ENCODE data around the gene GALNS. TPM values are rescaled to one million over a fixed set of nuclear protein-coding genes. Genes with fewer than 3 reads are reported as not detected.

Gene GALNS
- total RNA-seq, 4 donors from 2014 or later: 31.1 to 134 (median 43.3) TPM

DNA sequence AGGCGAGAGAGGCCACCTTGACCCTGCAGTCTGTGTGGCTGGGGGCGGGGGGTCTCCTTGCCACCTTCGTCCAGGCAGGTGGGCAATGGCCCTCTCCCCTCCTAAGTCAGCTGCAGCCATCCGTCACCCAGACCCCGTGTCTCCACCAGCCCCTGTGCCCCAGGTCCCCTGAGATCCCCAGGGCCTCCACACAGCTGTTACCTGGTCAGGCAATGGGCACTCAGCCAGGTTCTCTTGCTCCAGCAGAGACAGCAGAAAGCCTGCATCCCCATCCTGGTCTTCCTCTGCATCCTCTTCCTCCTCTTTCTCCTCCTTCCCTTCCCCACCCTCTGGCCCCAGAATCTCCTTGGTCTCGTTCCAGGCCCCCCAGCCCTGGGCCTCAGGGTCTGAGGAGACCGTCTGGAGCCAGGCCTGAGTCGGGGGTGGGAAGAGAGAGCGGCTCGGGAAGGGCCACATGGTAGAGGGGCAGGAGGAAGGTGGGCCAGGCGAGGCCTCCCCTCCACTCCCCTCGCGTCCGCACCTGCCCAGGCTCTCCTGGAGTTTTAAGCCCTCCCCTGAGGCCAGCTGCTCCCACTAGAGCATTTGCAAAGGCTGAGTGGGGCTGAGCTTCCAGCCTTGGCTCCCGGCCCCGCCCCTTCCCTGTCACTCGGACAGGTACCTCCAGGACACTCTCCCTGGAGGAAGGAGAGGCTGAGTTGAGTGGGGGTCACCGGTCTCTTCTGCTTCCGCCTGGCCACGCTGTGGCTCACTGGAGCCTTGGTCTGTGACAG, 9.6 kb upstream of the GALNS start, which contains the start of gene PABPN1L:
Gene PABPN1L, minus strand, starts transcription at position 510 of the 770 bp plus-strand sequence. Its CDS starts 54 bp downstream, at position 456.
- Histone ChIP-seq H3K9me3 (no peaks in the 10 kb centered on the region), H3K27ac (no peak within 1 kb of the TSS), H3K4me1 (peaks cover 3% of the 10 kb centered on the region), H3K4me3 (no peak within 1 kb of the TSS), H3K27me3 (peaks cover 15% of the 10 kb centered on the region), H3K36me3 (peaks cover 20% of the 10 kb centered on the region)
- 65% methylated on average over 11 of the region's 20 CpGs for WGBS
- TF ChIP-seq POLR2AphosphoS5 (IDR thresholded peaks at IDR 0.05) (no peak), EP300 (IDR thresholded peaks at IDR 0.05) (no peak), POLR2A (IDR thresholded peaks at IDR 0.05) (no peak)
- TF ChIP-seq, protein P1, sequence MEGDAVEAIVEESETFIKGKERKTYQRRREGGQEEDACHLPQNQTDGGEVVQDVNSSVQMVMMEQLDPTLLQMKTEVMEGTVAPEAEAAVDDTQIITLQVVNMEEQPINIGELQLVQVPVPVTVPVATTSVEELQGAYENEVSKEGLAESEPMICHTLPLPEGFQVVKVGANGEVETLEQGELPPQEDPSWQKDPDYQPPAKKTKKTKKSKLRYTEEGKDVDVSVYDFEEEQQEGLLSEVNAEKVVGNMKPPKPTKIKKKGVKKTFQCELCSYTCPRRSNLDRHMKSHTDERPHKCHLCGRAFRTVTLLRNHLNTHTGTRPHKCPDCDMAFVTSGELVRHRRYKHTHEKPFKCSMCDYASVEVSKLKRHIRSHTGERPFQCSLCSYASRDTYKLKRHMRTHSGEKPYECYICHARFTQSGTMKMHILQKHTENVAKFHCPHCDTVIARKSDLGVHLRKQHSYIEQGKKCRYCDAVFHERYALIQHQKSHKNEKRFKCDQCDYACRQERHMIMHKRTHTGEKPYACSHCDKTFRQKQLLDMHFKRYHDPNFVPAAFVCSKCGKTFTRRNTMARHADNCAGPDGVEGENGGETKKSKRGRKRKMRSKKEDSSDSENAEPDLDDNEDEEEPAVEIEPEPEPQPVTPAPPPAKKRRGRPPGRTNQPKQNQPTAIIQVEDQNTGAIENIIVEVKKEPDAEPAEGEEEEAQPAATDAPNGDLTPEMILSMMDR (IDR thresholded peaks at IDR 0.05): no peak
- DNase-seq (ENCODE audit: low spot score in 2 of 2): no peak

DNA sequence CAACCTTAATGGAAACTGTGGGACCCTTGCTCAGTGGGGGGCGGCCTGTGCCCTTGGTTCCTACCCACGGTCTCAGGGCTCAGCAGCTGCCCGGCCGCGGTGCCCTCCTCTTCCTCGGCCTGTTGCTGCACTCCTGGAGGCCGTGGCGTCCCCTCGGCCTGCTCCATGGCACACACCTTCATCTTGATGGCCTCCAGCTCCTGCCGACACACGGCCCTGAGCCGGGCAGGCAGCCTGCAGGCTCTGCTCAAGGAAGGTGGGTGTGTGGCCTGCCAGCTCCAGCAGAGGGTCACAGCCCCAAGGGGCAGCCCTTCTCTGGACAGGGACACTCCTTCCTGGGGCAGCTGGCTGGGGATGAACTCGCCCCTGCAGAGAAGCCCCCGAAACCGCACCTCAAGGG, 9.0 kb upstream of the GALNS start:
- peaks cover 26% of the 10 kb centered on the region for H3K36me3 ChIP-seq
- H3K4me1 ChIP-seq: no peaks in the 10 kb centered on the region
- no peak overlapping the region for H3K27ac ChIP-seq
- DNase-seq (ENCODE audit: low spot score in 2 of 2): no peak
- WGBS: 73% methylated on average over 12 of the region's 15 CpGs
- TF ChIP-seq POLR2AphosphoS5 (IDR thresholded peaks at IDR 0.05): no peak
- no peak for TF ChIP-seq POLR2A (IDR thresholded peaks at IDR 0.05)
- no peak for TF ChIP-seq EP300 (IDR thresholded peaks at IDR 0.05)
- TF ChIP-seq, protein P1 (IDR thresholded peaks at IDR 0.05): no peak
- no peak overlapping the region for H3K4me3 ChIP-seq
- peaks cover 15% of the 10 kb centered on the region for H3K27me3 ChIP-seq
- H3K9me3 ChIP-seq: no peaks in the 10 kb centered on the region

DNA sequence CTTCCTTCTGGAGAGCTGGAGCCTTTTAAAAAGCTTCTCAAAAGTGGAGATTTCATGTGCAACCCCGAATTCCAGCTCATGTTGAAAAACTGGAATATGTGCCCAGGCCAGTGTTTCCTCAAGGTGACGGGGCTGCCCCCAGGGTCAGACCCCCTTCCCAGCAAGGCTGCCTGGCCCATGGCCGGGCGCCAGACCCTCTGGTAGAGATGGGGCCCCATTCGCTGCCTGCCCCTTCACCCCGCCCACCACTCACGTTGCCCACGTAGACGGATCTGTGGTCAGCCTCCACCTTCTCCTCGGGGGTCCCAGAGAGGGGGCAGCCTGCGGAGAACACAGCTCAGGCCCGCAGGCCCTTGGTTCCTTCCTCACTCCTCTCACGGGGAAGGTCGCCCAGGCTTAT, 8.6 kb upstream of the GALNS start:
- WGBS: 50% methylated on average over 1 of the region's 14 CpGs
- no peaks in the 10 kb centered on the region for H3K4me1 ChIP-seq
- H3K27ac ChIP-seq: no peak overlapping the region
- H3K27me3 ChIP-seq: peaks cover 11% of the 10 kb centered on the region
- no peak overlapping the region for H3K4me3 ChIP-seq
- TF ChIP-seq, protein P1 (IDR thresholded peaks at IDR 0.05): no peak
- TF ChIP-seq EP300 (IDR thresholded peaks at IDR 0.05): no peak
- no peak for TF ChIP-seq POLR2AphosphoS5 (IDR thresholded peaks at IDR 0.05)
- no peak for TF ChIP-seq POLR2A (IDR thresholded peaks at IDR 0.05)
- H3K9me3 ChIP-seq: no peaks in the 10 kb centered on the region
- peaks cover 31% of the 10 kb centered on the region for H3K36me3 ChIP-seq
- DNase-seq (ENCODE audit: low spot score in 2 of 2): no peak

DNA sequence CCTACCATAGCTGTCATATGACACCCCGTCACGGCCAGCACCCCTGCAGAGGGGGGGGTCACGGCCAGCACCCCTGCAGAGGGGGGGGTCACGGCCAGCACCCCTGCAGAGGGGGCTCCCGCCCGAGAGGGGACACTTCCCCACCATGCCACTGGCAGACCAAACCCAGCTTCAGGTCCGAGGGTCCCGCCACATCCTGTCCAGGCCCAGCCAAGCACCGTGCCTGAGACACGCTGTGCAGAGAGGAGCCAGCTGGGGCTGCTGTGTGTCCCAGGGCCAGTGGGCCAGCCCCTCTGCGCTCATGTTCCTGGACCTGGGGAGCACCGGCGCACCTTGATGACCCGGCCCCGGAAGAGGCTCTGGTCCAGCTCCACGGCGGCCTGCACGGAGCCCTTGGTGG, 7.8 kb upstream of the GALNS start:
- H3K4me1 ChIP-seq: no peaks in the 10 kb centered on the region
- WGBS: no CpG with 5 or more reads among the region's 18 CpGs
- H3K36me3 ChIP-seq: peaks cover 39% of the 10 kb centered on the region
- H3K9me3 ChIP-seq: no peaks in the 10 kb centered on the region
- no peak for DNase-seq (ENCODE audit: low spot score in 2 of 2)
- TF ChIP-seq POLR2A (IDR thresholded peaks at IDR 0.05) (no peak), EP300 (IDR thresholded peaks at IDR 0.05) (no peak), POLR2AphosphoS5 (IDR thresholded peaks at IDR 0.05) (no peak)
- TF ChIP-seq, protein P1 (IDR thresholded peaks at IDR 0.05): no peak
- H3K27ac ChIP-seq: no peak overlapping the region
- no peak overlapping the region for H3K4me3 ChIP-seq
- H3K27me3 ChIP-seq: peaks cover 5% of the 10 kb centered on the region

DNA sequence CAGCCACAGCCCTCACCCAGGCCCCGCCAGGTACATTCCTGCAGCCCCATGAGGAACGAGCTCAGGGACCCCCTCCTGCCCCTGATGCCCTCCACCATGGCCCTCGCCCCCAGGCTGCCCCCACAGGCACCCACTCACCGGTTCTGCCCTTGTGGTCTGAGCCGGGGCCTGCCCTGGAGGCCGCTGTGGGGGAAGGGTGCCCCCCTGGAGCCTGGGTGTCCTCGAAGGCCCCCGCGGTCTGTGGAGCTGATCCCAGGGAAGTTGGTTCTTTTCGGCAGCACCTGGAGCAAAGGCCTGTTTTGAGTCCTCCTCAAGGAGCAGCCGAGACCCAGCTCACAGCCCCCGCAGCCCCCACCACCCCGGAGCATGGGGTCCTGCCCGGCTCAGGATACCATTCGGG, 7.4 kb upstream of the GALNS start:
- Histone ChIP-seq H3K4me1 (peaks cover 3% of the 10 kb centered on the region), H3K4me3 (no peak overlapping the region), H3K27ac (no peak overlapping the region), H3K36me3 (peaks cover 43% of the 10 kb centered on the region), H3K27me3 (peaks cover under 1% of the 10 kb centered on the region), H3K9me3 (no peaks in the 10 kb centered on the region)
- TF ChIP-seq POLR2A (IDR thresholded peaks at IDR 0.05) (no peak), EP300 (IDR thresholded peaks at IDR 0.05) (no peak), POLR2AphosphoS5 (IDR thresholded peaks at IDR 0.05) (no peak)
- TF ChIP-seq, protein P1 (IDR thresholded peaks at IDR 0.05): no peak
- WGBS: no CpG with 5 or more reads among the region's 15 CpGs
- DNase-seq (ENCODE audit: low spot score in 2 of 2): no peak
